ENCODE data around the gene C10orf62.
"Not testable (repeated sequence)": the region's sequence is repeated elsewhere in the genome, so short reads cannot be mapped to it uniquely, and the experiment has no call there.

- TF ChIP-seq CTCF (tag by site-specific recombination; IDR thresholded peaks at IDR 0.05); ZNF121 (tag by site-specific recombination; IDR thresholded peaks at IDR 0.05); ZNF645 (tag by site-specific recombination; IDR thresholded peaks at IDR 0.05); ELK4 (IDR thresholded peaks at IDR 0.05; ENCODE audit: borderline replicate concordance, low read depth, low read length); ZSCAN30 (tag by site-specific recombination; IDR thresholded peaks at IDR 0.05); ZNF366 (tag by site-specific recombination; conservative IDR thresholded peaks at IDR 0.05); ZBTB10 (tag by site-specific recombination; IDR thresholded peaks at IDR 0.05); YY1 (tag by site-specific recombination; IDR thresholded peaks at IDR 0.05); PBX3 (CRISPR knock-in tag; IDR thresholded peaks at IDR 0.05); ZNF624 (tag by site-specific recombination; IDR thresholded peaks at IDR 0.05); SCRT2 (tag by site-specific recombination; IDR thresholded peaks at IDR 0.05); ZNF785 (tag by site-specific recombination; IDR thresholded peaks at IDR 0.05); ZNF600 (tag by site-specific recombination; IDR thresholded peaks at IDR 0.05): not testable (repeated sequence)
These were observed 35.2 kb upstream of the C10orf62 start for GRCh38 chr10:97554336-97554735.

Data from HEK293 (cell line).